Muscle layer of duodenum (tissue), 2 donors: Measurements from ENCODE around the gene ZNF274.

Experiments used
- H3K27ac ChIP-seq: one replicate; pipeline ENCODE4 v1.7.0; 2013; ENCODE audit warnings: mild to moderate bottlenecking, low read length
- H3K27me3 ChIP-seq: one replicate; pipeline ENCODE4 v1.7.0; 2013; ENCODE audit warnings: low read depth, mild to moderate bottlenecking, control low read depth, low read length
- H3K36me3 ChIP-seq, 2 donors: one replicate each; pipeline ENCODE4 v1.7.0; 2013; ENCODE audit warnings: low read length in 2 of 2, control low read depth in 1 of 2, mild to moderate bottlenecking in 1 of 2; ENCODE audit not compliant: insufficient read depth in 2 of 2, control insufficient read depth in 1 of 2
- H3K4me1 ChIP-seq, 2 donors: one replicate each; pipeline ENCODE4 v1.7.0; 2013; ENCODE audit warnings: low read length in 2 of 2, mild to moderate bottlenecking in 2 of 2, control low read depth in 1 of 2, moderate library complexity in 1 of 2; ENCODE audit not compliant: insufficient read depth in 2 of 2, control insufficient read depth in 1 of 2
- H3K4me3 ChIP-seq, 2 donors: one replicate each; pipeline ENCODE4 v1.7.0; 2013; ENCODE audit warnings: low read length in 2 of 2, low read depth in 1 of 2, mild to moderate bottlenecking in 1 of 2
- H3K9me3 ChIP-seq, 2 donors: one replicate each; pipeline ENCODE4 v1.7.0; 2013; ENCODE audit warnings: low read length in 2 of 2, control low read depth in 1 of 2, mild to moderate bottlenecking in 1 of 2; ENCODE audit not compliant: control insufficient read depth in 1 of 2
- donor health status: healthy.

The ZNF274 gene

GRCh38 chr19:58213075-58213369, 30.2 kb downstream of the ZNF274 start:
- Histone ChIP-seq H3K4me3 (peak overlapping the region; percentile 17 to 69), H3K9me3 (peaks cover 79 to 98% of the 10 kb centered on the region in 2 donors), H3K27me3 (no peaks in the 10 kb centered on the region), H3K36me3 (peaks cover 48 to 60% of the 10 kb centered on the region in 2 donors), H3K4me1 (no peaks in the 10 kb centered on the region), H3K27ac (no peak overlapping the region)

- Histone ChIP-seq H3K4me3 (peak overlapping the region in 1 of 2 donors; percentile 56), H3K4me1 (no peaks in the 10 kb centered on the region), H3K27ac (no peak overlapping the region), H3K9me3 (peaks cover 44 to 71% of the 10 kb centered on the region in 2 donors), H3K27me3 (no peaks in the 10 kb centered on the region), H3K36me3 (peaks cover 11 to 20% of the 10 kb centered on the region in 2 donors)
Measured at GRCh38 chr19:58217069-58217481, 34.2 kb downstream of the ZNF274 start.

DNA sequence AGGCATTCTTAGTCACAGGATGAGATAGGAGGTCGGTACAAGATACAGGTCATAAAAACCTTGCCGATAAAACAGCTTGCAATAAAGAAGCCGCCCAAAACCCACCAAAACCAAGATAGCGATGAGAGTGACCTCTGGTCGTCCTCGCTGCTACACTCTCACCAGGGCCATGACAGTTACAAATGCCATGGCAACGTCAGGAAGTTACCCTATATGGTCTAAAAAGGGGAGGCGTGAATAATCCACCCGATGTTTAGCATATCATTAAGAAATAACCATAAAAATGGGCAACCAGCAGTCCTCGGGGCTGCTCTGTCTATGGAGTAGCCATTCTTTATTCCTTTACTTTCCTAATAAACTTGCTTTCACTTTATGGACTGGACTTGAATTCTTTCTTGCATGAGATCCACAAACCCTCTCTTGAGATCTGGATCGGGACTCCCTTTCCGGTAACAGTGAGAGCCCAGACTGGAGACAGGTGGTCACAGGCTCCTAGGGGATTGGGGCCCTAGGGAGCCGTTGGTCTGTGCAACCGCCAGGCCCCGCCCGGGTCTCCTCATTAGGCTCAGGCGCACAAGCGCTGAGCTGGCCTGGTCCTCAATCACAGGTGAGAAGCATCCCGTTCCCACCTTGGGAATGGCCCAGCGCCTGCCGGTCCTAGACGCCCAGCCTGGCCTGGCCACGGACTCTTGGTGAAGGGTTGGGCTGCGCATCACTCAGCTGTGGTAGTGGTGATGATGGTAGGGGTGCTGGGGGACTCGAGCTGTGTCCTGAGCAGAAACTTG, 34.9 kb downstream of the ZNF274 start:
- Histone ChIP-seq H3K9me3 (peaks cover 37 to 67% of the 10 kb centered on the region in 2 donors), H3K27ac (no peak overlapping the region)

DNA sequence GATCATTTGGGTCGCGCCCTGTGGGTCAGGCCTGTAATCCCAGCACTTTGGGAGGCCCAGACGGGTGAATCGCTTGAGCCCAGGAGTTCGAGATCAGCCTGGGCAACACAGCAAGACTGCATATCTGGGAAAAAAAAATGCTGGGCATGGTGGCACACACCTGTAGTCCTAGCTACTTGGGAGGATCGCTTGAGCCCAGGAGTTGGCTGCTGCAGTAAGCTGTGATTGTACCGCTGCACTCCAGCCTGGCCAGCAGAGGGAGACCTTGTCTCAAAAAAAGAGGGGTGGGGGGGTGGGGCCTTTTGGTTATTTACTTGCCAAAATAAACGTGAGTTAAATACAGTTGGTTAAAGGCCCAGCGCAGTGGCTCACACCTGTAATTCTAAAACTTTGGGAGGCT, 36.0 kb downstream of the ZNF274 start:
- Histone ChIP-seq H3K36me3 (peaks cover 0 to 2% of the 10 kb centered on the region in 2 donors), H3K27me3 (no peaks in the 10 kb centered on the region), H3K27ac (no peak overlapping the region), H3K4me1 (no peaks in the 10 kb centered on the region), H3K9me3 (peaks cover 26 to 64% of the 10 kb centered on the region in 2 donors), H3K4me3 (peak overlapping the region in 1 of 2 donors; percentile 35)

More for the DNA sequence above, 34.9 kb downstream of the ZNF274 start:
- peak overlapping the region in 1 of 2 donors; percentile 56 for H3K4me3 ChIP-seq
- H3K27me3 ChIP-seq: no peaks in the 10 kb centered on the region
- H3K36me3 ChIP-seq: peaks cover 4 to 13% of the 10 kb centered on the region in 2 donors
- H3K4me1 ChIP-seq: no peaks in the 10 kb centered on the region

- Histone ChIP-seq H3K36me3 (peaks cover 13 to 35% of the 10 kb centered on the region in 2 donors), H3K27me3 (no peaks in the 10 kb centered on the region), H3K27ac (peak overlapping the region; percentile 14), H3K4me1 (peaks cover 5 to 13% of the 10 kb centered on the region in 2 donors), H3K4me3 (peak overlapping the region; percentile 79 to 99), H3K9me3 (peaks cover 17 to 34% of the 10 kb centered on the region in 2 donors)
Measured at GRCh38 chr19:58227964-58228584, 45.2 kb downstream of the ZNF274 start.

DNA sequence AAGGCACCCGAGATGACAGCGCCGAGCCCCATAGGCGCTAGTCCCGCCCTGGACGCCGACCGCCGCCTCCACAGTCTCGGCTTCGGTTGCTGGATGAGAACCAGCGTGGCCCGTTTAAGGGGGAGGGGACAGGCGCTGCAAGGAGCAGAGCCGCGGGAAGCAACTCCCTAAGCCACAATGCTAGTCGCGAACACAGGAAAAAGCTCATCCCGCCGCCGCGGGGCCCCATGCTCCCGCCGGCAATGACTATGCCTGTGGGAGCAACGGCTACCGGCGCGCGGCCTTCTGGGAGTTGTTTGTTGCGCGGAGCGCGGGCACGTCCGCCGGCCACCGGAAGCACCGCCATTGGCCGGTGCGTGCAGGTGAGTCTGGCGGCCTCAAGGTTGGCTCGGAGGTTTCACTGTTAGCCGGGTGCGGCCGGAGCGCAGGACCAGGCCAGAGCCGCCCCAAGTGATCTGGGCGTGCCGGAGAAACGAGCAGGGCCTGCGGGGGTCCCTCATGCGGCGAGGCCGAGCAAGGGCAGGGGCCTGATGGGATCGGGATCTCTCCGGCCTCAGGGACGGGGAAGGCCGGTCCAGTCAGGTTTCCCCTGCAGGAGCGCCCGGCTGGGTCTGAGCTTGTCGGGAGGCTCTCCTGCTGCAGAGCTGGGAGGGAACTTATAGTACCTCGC, 45.9 kb downstream of the ZNF274 start, which contains the start of gene ZNF544:
TSS of gene ZNF544 (plus strand) at position 330 of the 670 bp plus-strand sequence. CDS start 15,110 bp downstream, outside the sequence.
- no peaks in the 10 kb centered on the region for H3K27me3 ChIP-seq
- H3K36me3 ChIP-seq: peaks cover 13 to 40% of the 10 kb centered on the region in 2 donors
- H3K4me1 ChIP-seq: peaks cover 5 to 13% of the 10 kb centered on the region in 2 donors
- H3K4me3 ChIP-seq: peak within 1 kb of the TSS; percentile 79 to 99
- H3K9me3 ChIP-seq: peaks cover 22 to 35% of the 10 kb centered on the region in 2 donors
- peak within 1 kb of the TSS; percentile 14 for H3K27ac ChIP-seq

GRCh38 chr19:58229255-58229639, 46.4 kb downstream of the ZNF274 start:
- no peak overlapping the region for H3K27ac ChIP-seq
- peak overlapping the region; percentile 79 to 99 for H3K4me3 ChIP-seq
- H3K4me1 ChIP-seq: peaks cover 5 to 13% of the 10 kb centered on the region in 2 donors
- H3K27me3 ChIP-seq: no peaks in the 10 kb centered on the region
- peaks cover 27 to 39% of the 10 kb centered on the region in 2 donors for H3K9me3 ChIP-seq
- H3K36me3 ChIP-seq: peaks cover 14 to 45% of the 10 kb centered on the region in 2 donors

- Histone ChIP-seq H3K4me1 (no peaks in the 10 kb centered on the region), H3K4me3 (peak overlapping the region in 1 of 2 donors; percentile 49), H3K27ac (no peak overlapping the region), H3K9me3 (peaks cover 42 to 83% of the 10 kb centered on the region in 2 donors), H3K36me3 (peaks cover 37 to 90% of the 10 kb centered on the region in 2 donors), H3K27me3 (no peaks in the 10 kb centered on the region)
Measured at GRCh38 chr19:58237324-58237723, 54.5 kb downstream of the ZNF274 start.

- peak overlapping the region in 1 of 2 donors; percentile 64 for H3K4me3 ChIP-seq
- no peak overlapping the region for H3K27ac ChIP-seq
- peaks cover 50 to 96% of the 10 kb centered on the region in 2 donors for H3K36me3 ChIP-seq
- H3K9me3 ChIP-seq: peaks cover 51 to 94% of the 10 kb centered on the region in 2 donors
- no peaks in the 10 kb centered on the region for H3K27me3 ChIP-seq
- H3K4me1 ChIP-seq: no peaks in the 10 kb centered on the region
Measured at GRCh38 chr19:58243351-58243750, 60.5 kb downstream of the ZNF274 start.

- H3K9me3 ChIP-seq: peaks cover 69 to 95% of the 10 kb centered on the region in 2 donors
- no peak overlapping the region for H3K27ac ChIP-seq
- no peaks in the 10 kb centered on the region for H3K4me1 ChIP-seq
- H3K27me3 ChIP-seq: no peaks in the 10 kb centered on the region
- peak overlapping the region in 1 of 2 donors; percentile 54 for H3K4me3 ChIP-seq
- H3K36me3 ChIP-seq: peaks cover 54 to 99% of the 10 kb centered on the region in 2 donors
Measured at GRCh38 chr19:58248886-58249285, 66.0 kb downstream of the ZNF274 start.
